ENCODE data around the gene ENOX1.

DNA sequence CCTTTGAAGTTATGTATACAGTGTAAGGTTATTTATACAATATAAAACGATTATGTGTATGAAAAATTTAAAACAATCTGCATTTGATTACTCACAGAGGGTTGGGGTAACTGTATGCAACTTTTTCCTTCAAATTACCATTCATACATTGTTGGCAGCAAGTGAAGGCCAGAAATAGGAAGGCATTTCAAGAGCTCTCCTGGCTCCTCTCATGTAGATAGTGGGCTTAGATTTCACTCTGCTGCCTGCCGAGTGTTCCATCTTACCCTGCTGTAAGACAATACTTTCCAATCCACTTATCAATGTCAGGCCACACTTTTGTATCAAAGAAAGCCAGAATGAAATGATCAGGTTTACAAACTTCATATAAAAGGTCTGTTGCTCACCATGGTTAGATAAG is 518.1 kb downstream of the ENOX1 start:
- no peak for TF ChIP-seq POLR2AphosphoS5 (IDR thresholded peaks at IDR 0.05; ENCODE audit: borderline replicate concordance, low read depth, low read length)
- TF ChIP-seq EZH2 (IDR thresholded peaks at IDR 0.05), result no peak
- no peak for TF ChIP-seq FOXP2 (optimal IDR thresholded peaks at IDR 0.05; ENCODE audit: control extremely low read depth, extremely low read length, insufficient read depth)

All from SK-N-MC (cell line).